HG03565 (cell line): ENCODE measurements around the gene SCRN1.
"Not testable (repeated sequence)": the region's sequence is repeated elsewhere in the genome, so short reads cannot be mapped to it uniquely, and the experiment has no call there.

Experiments used
- ATAC-seq: cut with Tn5 transposase; IDR thresholded peaks from one replicate; pipeline ENCODE4 v1.9.1; 2021; ENCODE audit warnings: mild to moderate bottlenecking, moderate library complexity; ENCODE audit not compliant: unreplicated experiment

SCRN1 gene

DNA sequence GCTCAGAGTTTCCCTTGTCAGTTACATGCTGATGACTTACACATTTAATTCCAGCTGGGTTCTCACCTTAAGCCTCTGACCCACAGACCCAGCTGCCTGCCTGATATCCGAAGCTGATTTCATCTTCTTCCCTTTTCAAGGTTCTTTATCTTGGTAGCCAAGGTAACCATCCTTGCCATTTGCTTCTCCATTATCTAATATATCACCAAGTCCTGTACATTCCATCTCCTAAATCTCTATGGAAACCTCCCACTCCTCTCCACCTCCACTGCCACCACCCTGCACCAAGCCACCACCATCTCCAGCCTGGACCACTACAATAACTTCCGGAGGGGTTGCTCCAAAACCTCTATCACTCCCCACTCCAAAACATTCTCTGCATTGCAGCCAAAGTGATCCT, 19.9 kb downstream of the SCRN1 start:
- ATAC-seq = no peak

DNA sequence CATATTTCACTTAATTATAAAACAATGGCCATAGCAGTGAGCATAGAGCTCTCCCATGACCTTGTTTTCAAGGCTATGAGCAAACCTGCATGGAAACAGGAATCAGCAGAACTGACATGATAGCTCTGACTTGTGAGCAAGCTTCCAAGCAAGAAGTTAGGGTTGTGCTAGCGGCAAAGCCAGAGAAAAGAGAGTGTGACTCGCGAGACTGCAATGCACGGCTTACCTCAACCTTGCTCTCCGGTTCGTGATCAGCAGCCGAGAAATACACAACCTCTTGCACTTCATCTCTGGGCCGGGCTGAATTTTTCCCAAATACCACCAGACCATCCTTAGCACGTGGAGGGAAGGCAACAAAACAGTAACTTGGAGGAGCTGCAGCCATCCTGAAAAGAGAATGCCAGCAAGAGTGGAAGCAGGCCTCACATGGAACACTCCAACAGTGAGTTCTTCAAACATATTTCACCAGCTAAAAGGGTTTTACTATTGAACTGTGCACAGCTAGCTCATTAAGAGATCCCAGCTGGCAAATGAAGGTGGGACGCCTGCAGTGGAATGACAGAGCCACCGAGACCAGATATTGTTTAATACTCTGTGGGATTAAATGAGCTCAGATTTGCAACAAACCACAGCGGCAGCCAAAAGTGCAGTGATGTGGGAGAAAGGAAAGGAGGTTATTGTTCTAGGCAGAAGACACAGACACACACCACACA, 20.8 kb downstream of the SCRN1 start:
- ATAC-seq = no peak

DNA sequence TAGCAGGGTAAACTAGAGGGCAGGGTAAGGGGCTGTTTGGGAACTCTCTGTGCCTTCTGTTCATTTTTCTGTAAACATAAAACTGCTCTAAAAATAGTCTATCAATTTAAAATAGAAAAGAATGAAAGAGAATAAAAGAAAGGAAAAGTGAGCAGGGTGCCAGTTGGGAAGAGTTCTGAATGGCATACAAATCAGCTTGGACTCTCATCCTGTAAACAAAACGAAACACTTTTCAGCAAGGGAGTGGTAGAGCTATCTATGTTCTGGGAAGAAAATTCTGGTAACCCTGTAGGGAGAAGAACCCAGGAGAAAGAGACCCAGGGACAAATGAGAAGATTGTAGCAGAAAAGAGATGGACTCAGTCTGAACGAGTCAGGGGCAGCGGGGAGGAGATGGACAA, 24.6 kb downstream of the SCRN1 start:
- ATAC-seq = no peak

DNA sequence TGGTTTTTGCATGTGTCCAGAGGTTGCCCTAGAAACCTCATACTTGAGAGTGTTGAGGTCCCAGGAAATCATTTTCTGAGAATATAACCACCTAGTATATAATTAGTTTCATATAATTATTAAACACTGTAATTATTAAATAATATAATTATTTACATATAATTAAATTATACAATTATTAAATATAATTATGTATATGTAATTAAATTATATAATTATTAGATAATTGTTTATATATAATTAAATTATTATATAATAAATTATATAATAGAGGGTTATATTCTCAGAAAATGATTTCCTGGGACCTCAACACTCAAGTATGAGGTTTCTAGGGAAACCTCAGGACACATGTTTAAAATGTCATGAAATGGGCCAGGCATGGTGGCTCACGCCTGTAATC, 27.6 kb downstream of the SCRN1 start:
- ATAC-seq = no peak

DNA sequence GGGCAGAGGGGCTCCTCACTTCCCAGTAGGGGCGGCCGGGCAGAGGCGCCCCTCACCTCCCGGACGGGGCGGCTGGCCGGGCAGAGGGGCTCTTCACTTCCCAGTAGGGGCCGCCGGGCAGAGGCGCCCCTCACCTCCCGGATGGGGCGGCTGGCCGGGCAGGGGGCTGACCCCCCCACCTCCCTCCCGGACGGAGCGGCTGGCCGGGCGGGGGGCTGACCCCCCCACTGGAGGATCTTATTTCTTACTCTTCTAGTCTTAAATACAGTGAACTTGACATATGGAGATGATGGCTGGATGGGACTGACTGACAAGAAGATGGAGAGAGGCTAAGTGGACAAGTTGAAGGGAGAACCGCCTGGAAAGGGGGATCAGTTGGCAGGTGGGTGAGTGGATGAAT, 28.0 kb downstream of the SCRN1 start:
- ATAC-seq = not testable (repeated sequence)

DNA sequence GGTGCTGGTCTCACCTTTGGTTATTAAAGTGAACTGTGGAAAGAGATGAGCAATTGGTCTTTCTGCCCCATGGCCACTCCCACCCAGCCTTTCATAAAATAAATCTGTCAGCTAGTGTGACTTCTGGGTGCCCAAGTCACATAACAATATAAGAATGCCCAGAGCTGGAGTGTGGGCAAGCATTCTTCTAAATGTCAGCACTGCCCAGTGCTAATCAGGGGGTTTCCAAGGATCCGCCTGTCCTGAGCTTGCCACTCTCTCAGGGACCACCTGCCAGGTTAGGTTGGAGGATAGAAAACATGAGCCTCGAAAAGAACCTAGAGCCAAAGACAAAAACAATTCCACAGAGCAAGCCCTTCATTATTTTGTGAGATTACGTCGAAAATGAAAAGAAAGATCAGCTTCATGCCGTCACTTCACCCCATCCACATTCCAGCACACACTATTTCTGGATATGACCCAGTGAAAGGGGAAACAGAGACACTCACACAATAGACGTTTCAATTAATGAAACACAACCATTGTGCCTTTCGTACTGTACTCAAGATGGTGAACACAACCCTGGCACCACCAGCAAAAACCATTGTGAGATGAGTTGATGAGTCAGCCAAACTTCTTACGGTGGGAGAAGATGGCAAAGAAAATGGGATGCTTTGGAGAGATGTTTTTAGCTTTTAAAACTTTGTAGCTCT, 30.8 kb downstream of the SCRN1 start:
- no peak for ATAC-seq

DNA sequence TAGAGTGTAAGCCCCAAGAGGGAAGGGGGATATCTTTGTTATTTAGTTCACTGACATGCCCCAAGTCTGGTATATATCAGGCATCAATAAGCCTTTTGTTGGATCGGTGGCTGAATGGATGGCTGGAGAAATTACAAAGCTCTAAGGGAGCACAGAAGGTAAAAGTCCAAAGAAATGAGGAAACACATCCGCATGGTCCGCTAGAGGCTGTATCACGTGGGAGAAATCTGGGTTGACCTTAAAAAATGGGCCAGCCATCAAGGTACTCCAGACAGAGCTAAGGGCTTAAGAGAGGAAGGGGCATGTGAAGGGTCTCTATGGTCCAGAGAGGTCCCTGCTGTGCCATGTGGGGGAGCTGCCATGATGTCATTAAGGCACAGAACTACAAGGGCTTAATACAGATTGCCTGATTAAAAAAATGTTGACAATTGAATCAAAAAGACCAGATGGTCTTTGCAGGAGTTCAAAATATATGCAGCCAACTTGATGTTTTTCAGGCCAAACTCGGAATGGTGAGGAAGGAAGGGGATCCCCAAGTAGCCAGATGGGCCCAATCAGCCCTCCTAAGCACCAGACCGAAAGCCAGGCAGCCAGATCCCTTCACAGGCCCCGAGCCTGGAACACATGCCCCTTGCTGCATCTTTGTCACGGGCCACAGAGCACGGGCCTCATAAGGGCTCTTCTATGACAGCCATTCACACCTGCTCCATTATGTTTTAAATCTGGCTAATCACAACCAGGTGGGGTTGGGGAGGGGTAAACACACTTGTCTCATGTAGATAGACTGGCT, 31.9 kb downstream of the SCRN1 start:
- no peak for ATAC-seq

DNA sequence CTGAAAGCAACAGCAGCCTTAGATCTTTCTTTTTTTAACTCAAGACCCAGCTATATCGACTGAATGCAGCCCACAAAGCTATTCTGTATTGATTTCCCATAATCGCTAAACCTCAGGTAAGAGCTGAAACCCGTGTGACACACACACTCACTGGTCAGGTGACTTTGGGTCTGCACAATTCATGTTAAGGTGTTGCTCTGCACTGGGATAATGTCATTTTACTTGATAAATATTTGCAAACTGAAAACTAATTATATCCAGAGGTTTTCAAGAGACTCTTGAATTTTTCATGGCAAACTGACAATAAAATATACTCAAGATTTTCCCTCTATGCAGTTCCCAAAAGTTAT, 33.1 kb downstream of the SCRN1 start:
- ATAC-seq = no peak

DNA sequence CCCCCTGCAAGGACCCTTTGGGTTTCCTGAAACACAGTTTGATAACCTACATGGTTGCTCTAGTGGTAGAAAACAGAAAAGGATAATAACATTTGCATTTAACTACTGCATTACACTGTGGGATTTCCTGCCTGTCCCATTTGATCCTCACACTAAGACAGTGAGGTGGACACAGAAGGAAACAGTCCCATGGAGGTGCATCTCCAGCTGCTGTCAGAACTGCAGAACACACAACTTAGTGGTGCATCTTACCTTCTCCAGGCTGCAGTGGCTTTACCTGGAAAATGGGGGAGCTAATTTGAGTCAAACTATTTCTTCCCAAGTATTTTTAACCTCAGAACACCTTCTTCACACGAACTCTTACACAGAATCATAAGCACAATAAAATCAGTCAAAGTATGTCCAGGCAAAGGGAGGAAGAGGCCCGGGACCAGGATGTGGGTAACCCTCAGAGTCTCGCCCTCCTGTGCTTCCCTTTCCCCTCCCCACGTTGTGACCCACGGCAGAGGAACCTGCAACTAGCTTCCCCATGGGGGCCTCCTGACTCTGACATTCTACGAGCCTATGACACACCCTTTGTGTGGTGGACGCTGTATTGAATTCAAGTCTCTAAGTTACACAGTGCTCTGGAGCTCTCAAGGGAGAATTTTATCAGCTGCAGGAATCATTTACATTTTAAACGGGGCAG, 33.7 kb downstream of the SCRN1 start:
- peak; percentile 70 for ATAC-seq

DNA sequence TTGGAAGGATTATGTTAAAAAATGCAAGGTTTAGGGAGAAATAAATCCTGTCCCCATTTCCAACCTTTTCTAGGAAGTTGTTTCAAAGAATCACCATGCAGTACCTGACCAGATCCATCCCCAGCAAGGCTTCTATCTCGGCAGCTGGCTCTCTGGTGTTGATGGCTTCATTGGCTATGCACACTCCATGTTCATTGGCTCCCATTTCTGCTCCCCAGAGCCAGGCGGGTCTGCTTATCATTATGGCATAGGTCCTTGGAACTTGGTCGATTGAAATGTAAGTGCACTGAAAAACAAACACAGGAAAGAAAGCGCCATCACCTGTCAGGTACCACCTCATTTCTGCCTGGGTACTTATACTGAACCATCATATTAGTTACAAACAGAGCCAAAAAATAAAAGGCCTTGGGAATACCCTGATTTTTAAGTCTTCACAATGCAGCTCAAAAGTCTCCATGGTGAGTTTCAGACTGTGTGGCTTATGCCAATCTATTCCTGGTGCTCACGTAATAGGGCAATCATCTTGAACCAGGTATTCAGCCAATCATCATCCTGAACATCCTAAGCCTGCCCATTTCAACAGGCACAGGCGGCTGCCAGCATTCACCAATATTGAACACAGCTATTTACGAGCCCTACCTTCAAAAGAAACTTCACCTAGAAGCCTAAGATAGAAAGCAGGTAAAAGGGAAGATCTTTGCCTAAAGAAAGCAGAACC, 34.4 kb downstream of the SCRN1 start:
- ATAC-seq = no peak

DNA sequence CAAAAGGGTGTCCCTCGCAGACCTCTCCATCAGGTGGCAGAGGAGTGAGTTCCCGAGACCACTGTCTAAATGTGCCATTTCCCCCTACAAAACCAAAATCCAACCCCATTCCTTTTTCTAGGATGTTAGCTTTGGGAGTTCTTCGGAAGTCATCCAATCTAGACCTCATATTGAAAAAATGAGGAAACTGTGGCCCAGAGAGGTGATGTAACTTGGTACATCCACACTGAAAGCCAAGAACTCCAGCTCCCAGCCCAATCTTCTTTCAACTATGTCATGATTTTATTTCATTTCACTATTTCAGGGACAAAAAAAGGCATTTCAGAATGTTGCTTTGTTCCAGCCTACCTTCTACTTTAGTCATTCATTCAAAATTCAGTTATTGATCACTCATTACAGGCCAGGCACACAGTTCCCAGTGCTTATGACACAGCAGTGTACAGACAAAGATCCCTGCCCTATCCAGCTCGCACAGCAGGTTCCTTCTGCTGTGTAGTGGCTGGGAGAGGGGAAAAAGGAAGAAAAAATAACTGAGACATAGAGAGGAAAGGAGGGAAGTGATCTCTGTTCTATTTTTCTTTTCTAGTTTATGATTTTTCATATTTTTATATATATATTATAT, 35.8 kb downstream of the SCRN1 start:
- ATAC-seq = no peak

DNA sequence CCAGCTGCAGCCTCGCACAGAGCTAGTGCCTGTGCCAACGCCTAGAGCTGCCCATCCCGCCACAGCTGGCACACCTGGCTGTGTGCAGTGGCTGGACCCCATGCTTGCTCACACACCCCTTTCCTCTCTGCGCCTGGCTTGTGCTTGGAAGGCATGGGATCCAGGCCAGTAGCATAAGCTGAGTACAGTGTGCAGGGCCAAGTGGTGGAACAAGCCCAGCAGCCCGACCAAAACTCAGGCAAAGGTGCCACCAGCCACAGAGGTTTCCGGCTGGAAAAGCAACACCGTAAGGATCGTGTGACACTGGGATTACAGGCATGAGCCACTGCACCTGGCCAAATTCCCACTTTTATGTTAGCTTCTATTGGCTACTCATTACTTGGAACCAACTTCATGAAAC, 38.4 kb downstream of the SCRN1 start:
- ATAC-seq = no peak

DNA sequence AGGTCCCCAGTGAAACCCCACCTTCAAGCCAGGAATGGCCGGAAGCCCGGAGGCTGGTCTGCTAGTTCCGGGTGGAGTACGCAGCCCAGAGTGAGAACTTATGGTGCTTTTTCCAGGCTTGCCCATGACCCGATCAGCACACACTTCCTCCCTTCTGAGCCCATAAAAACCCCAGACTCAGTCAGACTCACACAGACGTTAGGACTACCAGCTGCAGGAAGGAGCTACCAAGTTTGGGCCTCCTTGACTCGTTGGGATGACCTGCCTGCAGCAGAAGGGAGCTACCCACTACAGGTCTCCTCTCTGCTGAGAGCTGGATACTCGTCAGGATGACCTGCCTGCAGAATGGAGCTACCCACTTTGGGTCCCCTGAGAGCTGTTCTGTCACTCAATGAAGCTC, 39.1 kb downstream of the SCRN1 start:
- ATAC-seq = no peak

DNA sequence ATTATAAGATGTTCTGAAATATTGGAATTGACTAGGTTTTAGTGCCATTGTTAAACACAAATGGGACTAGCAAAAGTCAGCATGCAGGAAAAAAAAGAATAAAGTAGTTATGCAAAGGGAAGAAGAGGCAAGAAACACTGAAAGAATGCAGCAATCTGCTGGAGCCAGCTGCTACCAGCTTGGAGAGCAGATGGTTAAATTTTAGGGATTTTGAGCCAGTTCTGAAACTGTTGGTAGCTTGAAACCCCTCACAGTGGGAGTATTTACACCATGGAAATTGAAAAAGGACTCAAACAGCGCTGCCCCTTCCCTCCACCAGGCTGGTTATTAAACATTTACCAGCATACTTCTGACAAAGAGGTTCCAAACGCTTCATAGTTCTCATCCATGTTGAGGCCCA, 41.0 kb downstream of the SCRN1 start:
- ATAC-seq = no peak

DNA sequence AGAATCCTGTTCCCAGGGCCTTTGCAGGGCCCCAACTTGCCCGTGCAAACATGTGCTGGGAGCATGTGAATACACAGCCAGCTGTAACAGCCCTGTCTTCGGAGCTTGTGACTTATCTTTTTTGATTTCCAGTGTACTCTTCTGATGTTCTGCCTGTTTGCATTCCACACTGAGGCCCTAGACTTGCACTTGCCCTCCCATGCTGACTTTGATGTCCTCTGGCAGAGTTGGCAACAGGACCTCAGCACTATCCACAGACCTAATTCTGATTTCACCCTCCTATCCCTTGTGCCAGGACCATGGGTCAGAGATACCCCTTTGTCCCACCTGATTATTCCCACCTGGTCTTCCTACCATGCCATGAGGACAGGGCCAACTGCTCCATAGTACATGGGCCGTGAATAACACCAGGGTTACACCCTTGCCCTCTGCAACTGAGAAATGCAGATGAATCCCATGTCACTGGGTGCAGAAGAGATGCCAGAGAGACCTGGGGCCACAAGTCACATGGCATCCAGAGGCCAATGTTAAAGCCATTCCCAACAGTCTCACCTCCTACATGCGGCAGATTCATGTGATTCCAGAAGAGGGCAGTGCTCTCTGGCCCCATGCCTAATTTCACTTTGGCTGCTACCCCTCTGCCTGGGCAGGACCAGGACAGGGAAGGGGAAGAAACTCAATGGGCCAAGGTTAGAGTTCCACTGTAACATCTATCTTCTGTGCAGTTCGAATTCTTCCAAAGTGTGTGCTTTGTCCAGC, 43.0 kb downstream of the SCRN1 start:
- no peak for ATAC-seq

DNA sequence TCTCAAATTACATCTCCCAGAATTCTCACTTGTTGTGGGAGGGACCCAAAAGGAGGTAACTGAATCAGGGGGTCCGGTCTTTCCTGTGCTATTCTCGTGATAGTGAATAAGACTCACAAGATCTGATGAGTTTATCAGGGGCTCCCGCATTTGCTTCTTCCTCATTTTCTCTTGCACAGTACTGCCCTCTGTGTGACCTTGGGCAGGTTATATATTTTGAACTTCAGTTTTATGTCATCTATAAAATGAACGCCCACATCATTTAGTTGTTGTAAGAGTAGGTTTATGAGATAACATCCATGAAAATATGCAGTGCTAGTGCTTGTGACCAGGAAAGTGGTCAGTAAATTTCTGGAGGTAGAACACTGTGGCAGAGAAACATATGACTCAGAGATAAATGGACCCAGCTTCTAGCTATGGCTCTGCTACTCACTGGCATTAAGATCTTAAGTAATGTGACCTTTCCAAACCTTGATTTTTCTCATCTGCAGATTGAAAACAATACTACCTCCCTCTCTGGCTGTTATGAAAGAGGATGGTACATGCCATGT, 44.3 kb downstream of the SCRN1 start:
- ATAC-seq = no peak

DNA sequence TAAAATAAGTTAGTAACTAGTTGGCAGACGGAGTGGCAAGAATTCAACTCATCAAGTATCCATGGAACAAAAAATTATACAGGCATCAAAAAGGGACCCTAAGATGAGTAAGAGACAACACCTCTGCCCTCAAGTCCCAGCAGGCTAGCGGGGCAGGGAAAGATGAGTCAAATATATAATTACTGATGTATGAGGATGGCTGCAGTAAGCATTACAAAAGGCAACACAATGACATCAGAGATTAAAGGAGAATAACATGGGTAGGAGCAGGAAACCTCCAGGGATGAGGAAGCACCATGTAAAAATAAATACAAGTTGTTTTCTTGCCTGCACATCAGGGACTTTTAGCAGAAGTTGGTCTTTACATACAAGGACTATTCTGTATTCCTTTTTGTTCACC, 49.4 kb downstream of the SCRN1 start:
- ATAC-seq = no peak

DNA sequence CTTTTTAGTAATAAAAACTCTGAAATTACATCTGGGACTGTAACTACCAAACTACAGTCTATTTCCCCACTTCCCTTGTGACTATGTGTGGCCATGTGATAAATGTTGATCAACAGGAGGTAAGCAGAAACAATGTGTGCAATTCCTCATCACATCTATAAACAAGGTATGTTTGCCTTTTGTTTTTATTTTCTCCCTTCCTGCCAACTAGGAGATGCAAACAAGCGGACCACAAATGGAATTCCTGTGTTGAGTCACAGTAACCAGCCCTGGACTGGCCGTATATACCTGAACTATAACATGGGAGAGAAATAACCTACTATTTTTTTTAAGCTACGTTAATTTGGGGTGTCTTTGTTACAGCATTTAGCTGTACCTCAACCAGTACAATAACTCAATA, 52.5 kb downstream of the SCRN1 start:
- ATAC-seq = no peak

DNA sequence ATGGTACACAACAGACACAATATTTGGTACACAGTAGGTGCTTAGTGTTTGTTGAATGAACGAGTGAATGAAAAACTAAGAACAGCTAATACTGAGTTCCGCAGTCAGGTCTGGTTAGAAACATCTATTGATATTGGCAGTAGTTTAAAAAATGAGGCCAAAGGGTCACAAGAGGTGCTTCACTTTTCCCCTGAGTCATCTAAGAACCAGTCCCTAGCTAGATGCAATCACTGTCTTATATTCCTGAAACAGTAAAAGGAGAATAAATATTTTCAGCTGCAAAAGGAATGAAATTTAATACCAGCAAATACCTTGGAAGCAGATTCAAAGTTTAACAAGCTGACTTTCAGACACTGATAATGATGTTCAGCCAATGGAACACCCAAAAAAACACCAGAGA, 54.5 kb downstream of the SCRN1 start:
- no peak for ATAC-seq
